Gastroesophageal sphincter (tissue), 3 donors: ENCODE data around the gene MROH2B.

ENCODE experiments used
- EP300 ChIP-seq: sonication (generic); formaldehyde crosslinking; IDR thresholded peaks from one replicate; pipeline ENCODE4 v1.6.1; 2017; ENCODE audit warnings: antibody characterized with exemption, mild to moderate bottlenecking
- POLR2A ChIP-seq, 2 donors: fragments of 450-650 bp; IDR thresholded peaks; one replicate each; pipeline ENCODE4 v1.6.1; 2017; ENCODE audit warnings: antibody characterized with exemption in 2 of 2, mild to moderate bottlenecking in 2 of 2, moderate library complexity in 1 of 2
- TF ChIP-seq, protein P1 (sequence below), 4 experiments: fragments of 200-600 bp in 2 of 4; fragments of 450-650 bp in 2 of 4; sonication (generic) in 1 of 4; IDR thresholded peaks; one replicate each; pipeline ENCODE4 v1.5.1; 2017 to 2019; ENCODE audit warnings: antibody characterized with exemption in 4 of 4, mild to moderate bottlenecking in 2 of 4, moderate library complexity in 2 of 4

DNA sequence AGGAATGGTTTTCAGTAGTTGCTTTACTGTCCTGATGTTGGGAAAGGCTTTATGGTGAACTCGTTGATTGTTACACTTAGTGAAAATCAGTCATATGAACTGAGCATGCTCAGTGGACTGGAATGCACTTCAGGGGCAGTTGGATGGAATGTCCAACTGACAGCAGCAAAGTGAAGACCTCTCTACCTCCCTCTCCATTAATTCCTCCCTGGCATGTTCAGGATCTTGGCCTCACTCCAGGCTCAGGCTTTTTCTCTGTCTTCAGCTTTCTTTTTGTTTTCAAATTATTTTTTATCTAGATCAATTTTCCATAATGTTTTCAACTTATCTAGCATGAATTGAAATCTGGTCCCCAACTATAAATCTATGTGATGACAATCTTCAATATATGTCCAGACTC is at the start of gene MROH2B:
- TF ChIP-seq, protein P1, sequence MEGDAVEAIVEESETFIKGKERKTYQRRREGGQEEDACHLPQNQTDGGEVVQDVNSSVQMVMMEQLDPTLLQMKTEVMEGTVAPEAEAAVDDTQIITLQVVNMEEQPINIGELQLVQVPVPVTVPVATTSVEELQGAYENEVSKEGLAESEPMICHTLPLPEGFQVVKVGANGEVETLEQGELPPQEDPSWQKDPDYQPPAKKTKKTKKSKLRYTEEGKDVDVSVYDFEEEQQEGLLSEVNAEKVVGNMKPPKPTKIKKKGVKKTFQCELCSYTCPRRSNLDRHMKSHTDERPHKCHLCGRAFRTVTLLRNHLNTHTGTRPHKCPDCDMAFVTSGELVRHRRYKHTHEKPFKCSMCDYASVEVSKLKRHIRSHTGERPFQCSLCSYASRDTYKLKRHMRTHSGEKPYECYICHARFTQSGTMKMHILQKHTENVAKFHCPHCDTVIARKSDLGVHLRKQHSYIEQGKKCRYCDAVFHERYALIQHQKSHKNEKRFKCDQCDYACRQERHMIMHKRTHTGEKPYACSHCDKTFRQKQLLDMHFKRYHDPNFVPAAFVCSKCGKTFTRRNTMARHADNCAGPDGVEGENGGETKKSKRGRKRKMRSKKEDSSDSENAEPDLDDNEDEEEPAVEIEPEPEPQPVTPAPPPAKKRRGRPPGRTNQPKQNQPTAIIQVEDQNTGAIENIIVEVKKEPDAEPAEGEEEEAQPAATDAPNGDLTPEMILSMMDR (IDR thresholded peaks at IDR 0.05): no peak
- TF ChIP-seq EP300: no peak
- TF ChIP-seq POLR2A (IDR thresholded peaks at IDR 0.05): no peak
